HL-60 (cell line): ENCODE measurements around the gene MRAS.

ENCODE experiments used
- DNase-seq, 2 experiments: peaks; one replicate each; pipeline ENCODE4 v3.0.0-alpha.2; 2010 to 2020; ENCODE audit warnings: low read depth in 1 of 2, low spot score in 1 of 2
- H3K27ac ChIP-seq: fragments of 250-450 bp; sonication (Bioruptor Pico); replicated peaks from 2 replicates; pipeline ENCODE4 v1.5.1; 2020; ENCODE audit warnings: mild to moderate bottlenecking, moderate library complexity
- H3K27me3 ChIP-seq: fragments of 250-450 bp; sonication (Bioruptor Pico); 2 replicates; pipeline ENCODE4 v1.5.1; 2021; ENCODE audit warnings: mild to moderate bottlenecking, moderate library complexity; ENCODE audit not compliant: insufficient read depth, poor library complexity, severe bottlenecking
- H3K4me3 ChIP-seq: replicated peaks from 2 replicates; pipeline ENCODE4 v1.5.1; 2011; ENCODE audit warnings: mild to moderate bottlenecking, control low read depth, low read length; ENCODE audit not compliant: insufficient read depth
- GABPA ChIP-seq: IDR thresholded peaks from 2 replicates; pipeline ENCODE4 v1.6.1; 2012; ENCODE audit warnings: low read depth
- POLR2AphosphoS5 ChIP-seq: IDR thresholded peaks from 2 replicates; pipeline ENCODE4 v1.6.1; 2012; ENCODE audit warnings: low read depth
- SPI1 ChIP-seq: IDR thresholded peaks from 2 replicates; pipeline ENCODE4 v1.6.1; 2012; ENCODE audit warnings: low read depth, mild to moderate bottlenecking, borderline replicate concordance
- TF ChIP-seq, protein P1 (sequence below): IDR thresholded peaks from 2 replicates; pipeline ENCODE4 v1.6.1; 2012; ENCODE audit warnings: low read depth; ENCODE audit not compliant: insufficient replicate concordance
- TF ChIP-seq, protein P2 (sequence below): IDR thresholded peaks from one replicate; pipeline ENCODE4 v1.5.1; 2011; ENCODE audit warnings: low read length, control low read depth, inconsistent platforms; ENCODE audit not compliant: insufficient read depth

The MRAS gene

GRCh38 chr3:138338811-138339210, 9.6 kb upstream of the MRAS start:
- Histone ChIP-seq H3K27ac (no peak overlapping the region), H3K4me3 (no peak overlapping the region), H3K27me3 (peaks cover 15% of the 10 kb centered on the region)
- TF ChIP-seq POLR2AphosphoS5 = no peak
- no peak for TF ChIP-seq SPI1
- TF ChIP-seq, protein P1, sequence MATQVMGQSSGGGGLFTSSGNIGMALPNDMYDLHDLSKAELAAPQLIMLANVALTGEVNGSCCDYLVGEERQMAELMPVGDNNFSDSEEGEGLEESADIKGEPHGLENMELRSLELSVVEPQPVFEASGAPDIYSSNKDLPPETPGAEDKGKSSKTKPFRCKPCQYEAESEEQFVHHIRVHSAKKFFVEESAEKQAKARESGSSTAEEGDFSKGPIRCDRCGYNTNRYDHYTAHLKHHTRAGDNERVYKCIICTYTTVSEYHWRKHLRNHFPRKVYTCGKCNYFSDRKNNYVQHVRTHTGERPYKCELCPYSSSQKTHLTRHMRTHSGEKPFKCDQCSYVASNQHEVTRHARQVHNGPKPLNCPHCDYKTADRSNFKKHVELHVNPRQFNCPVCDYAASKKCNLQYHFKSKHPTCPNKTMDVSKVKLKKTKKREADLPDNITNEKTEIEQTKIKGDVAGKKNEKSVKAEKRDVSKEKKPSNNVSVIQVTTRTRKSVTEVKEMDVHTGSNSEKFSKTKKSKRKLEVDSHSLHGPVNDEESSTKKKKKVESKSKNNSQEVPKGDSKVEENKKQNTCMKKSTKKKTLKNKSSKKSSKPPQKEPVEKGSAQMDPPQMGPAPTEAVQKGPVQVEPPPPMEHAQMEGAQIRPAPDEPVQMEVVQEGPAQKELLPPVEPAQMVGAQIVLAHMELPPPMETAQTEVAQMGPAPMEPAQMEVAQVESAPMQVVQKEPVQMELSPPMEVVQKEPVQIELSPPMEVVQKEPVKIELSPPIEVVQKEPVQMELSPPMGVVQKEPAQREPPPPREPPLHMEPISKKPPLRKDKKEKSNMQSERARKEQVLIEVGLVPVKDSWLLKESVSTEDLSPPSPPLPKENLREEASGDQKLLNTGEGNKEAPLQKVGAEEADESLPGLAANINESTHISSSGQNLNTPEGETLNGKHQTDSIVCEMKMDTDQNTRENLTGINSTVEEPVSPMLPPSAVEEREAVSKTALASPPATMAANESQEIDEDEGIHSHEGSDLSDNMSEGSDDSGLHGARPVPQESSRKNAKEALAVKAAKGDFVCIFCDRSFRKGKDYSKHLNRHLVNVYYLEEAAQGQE = no peak
- TF ChIP-seq, protein P2, sequence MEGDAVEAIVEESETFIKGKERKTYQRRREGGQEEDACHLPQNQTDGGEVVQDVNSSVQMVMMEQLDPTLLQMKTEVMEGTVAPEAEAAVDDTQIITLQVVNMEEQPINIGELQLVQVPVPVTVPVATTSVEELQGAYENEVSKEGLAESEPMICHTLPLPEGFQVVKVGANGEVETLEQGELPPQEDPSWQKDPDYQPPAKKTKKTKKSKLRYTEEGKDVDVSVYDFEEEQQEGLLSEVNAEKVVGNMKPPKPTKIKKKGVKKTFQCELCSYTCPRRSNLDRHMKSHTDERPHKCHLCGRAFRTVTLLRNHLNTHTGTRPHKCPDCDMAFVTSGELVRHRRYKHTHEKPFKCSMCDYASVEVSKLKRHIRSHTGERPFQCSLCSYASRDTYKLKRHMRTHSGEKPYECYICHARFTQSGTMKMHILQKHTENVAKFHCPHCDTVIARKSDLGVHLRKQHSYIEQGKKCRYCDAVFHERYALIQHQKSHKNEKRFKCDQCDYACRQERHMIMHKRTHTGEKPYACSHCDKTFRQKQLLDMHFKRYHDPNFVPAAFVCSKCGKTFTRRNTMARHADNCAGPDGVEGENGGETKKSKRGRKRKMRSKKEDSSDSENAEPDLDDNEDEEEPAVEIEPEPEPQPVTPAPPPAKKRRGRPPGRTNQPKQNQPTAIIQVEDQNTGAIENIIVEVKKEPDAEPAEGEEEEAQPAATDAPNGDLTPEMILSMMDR = no peak
- no peak for TF ChIP-seq GABPA
- no peak for DNase-seq

DNA sequence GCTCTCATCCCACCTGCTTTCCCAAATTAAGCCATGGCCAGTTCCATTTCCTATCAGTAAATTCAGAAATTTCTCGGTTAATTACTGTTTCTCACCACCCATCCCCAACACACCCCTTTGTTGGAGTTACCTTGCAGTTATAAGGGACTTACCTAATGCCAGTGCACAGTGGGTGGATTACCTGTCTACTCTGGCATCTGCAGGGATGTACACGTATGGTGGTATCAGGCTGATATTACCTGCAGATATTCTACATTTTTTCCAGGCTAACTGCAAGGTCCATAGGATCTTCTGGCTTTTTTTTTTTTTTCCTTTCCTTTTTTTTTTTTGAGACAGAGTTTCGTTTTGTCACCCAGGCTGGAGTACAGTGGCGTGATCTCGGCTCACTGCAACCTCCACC, 7.9 kb upstream of the MRAS start:
- DNase-seq = no peak
- no peak for TF ChIP-seq SPI1
- TF ChIP-seq, protein P2 = no peak
- no peak for TF ChIP-seq GABPA
- Histone ChIP-seq H3K4me3 (no peak overlapping the region), H3K27ac (no peak overlapping the region), H3K27me3 (peaks cover 4% of the 10 kb centered on the region)

DNA sequence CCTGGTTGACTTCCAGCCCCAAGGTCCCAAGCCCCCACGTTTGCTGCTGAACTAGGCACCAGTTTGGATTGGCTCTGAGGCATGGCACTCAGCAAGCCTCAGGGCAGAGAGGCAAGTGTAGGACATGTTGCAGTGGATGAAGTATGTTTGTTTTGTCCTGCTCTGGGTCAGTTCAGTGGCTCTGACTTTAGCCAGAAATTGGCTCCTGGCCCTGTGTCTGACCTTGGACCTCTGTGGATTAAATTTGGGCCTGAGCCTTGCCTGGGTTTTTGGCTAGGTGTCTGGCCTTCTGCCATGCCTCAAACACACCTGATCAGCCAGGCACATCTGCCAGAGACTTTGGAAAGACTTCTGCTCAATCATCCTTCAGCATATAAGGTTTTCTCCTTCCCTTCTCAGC, 3.6 kb upstream of the MRAS start:
- TF ChIP-seq, protein P1 = no peak
- no peak for TF ChIP-seq SPI1
- no peak for TF ChIP-seq GABPA
- TF ChIP-seq POLR2AphosphoS5 = no peak
- TF ChIP-seq, protein P2 = no peak
- no peak for DNase-seq
- Histone ChIP-seq H3K4me3 (no peak overlapping the region), H3K27ac (no peak overlapping the region), H3K27me3 (peaks cover 25% of the 10 kb centered on the region)
